K562 (cell line): ENCODE measurements around the gene TMCC2. TPM values are rescaled to one million over a fixed set of nuclear protein-coding genes. Genes with fewer than 3 reads are reported as not detected.

Experiments
- FUS ChIP-seq: fragments of 200-400 bp; formaldehyde crosslinking; optimal IDR thresholded peaks from 2 replicates; pipeline ENCODE3; 2017; ENCODE audit warnings: low read depth, low read length
- KLF1 ChIP-seq: fragments of 450-650 bp; IDR thresholded peaks from 2 replicates; pipeline ENCODE4 v1.6.1; 2016; ENCODE audit warnings: missing genetic modification characterization, missing compliant biosample characterization
- MCM2 ChIP-seq: fragments of 450-650 bp; IDR thresholded peaks from 2 replicates; pipeline ENCODE4 v1.6.1; 2017; ENCODE audit warnings: low read depth, mild to moderate bottlenecking
- MITF ChIP-seq: IDR thresholded peaks from 2 replicates; pipeline ENCODE4 v1.6.1; 2014; ENCODE audit warnings: antibody characterized with exemption
- MYNN ChIP-seq, 2 experiments: sonication (generic); formaldehyde crosslinking in 1 of 2; IDR thresholded peaks; 2 replicates each; pipeline versions ENCODE4 v1.5.0 to v1.6.1; 2016 to 2020; ENCODE audit warnings: antibody characterized with exemption in 1 of 2, missing genetic modification reagents in 1 of 2
- NRF1 ChIP-seq, 2 experiments: fragments of 450-650 bp; IDR thresholded peaks in 1 of 2; conservative IDR thresholded peaks in 1 of 2; 2 replicates each; pipeline ENCODE4 v1.6.1; 2014; ENCODE audit warnings: mild to moderate bottlenecking in 2 of 2
- ZNF347 ChIP-seq: fragments of 450-650 bp; formaldehyde crosslinking; IDR thresholded peaks from 2 replicates; pipeline ENCODE4 v1.4.0; 2020; ENCODE audit warnings: low read depth, mild to moderate bottlenecking, moderate library complexity
- polyA plus RNA-seq, 8 experiments: library from polyadenylated mRNA; depleted of rRNA in 4 of 8; stranded (reverse) in 5 of 8; unstranded in 3 of 8; fragments of >200 nt; fragmentation: Nextera tagmentation in 2 of 8; fragmentation: Illumina TruSeq in 1 of 8; extraction: Ambion mirVana in 2 of 8; extraction: Trizol in 1 of 8; gene quantifications; 2 replicates each; pipeline versions ENCODE4 v1.2.1 to v1.2.3, GENCODE V29; 2011 to 2014; ENCODE audit warnings: inconsistent platforms in 1 of 8, missing spikeins in 1 of 8
- total RNA-seq, 7 experiments: library from RNA; depleted of rRNA in 6 of 7; stranded (reverse); fragments of >200 nt in 6 of 7; fragmentation: Illumina TruSeq in 2 of 7; extraction: Trizol in 2 of 7; gene quantifications; 2 replicates each; pipeline versions ENCODE4 v1.2.1 to v1.2.3, GENCODE V29; 2011 to 2021; ENCODE audit warnings: low replicate concordance in 1 of 7
- TF ChIP-seq, protein P1 (sequence below): fragments of 200-600 bp; sonication (generic); IDR thresholded peaks from one replicate; pipeline ENCODE4 v1.6.1; 2012; ENCODE audit warnings: mild to moderate bottlenecking, low read depth, low read length, inconsistent platforms
- TF ChIP-seq, protein P2 (sequence below): fragments of 250-450 bp; sonication (Bioruptor Pico); IDR thresholded peaks from 2 replicates; pipeline ENCODE4 v1.5.0; 2020; ENCODE audit warnings: mild to moderate bottlenecking

TMCC2 gene
- total and polyA plus RNA-seq, 9 of the 15 experiments (the other 6 are each of a cell fraction or from before 2014, with no cell fraction given), result 0.06 to 1.8 (median 0.98) TPM

- TF ChIP-seq ZNF347 (CRISPR knock-in tag), result no peak
- TF ChIP-seq MITF, result no peak
- no peak for TF ChIP-seq KLF1
- TF ChIP-seq, protein P1, sequence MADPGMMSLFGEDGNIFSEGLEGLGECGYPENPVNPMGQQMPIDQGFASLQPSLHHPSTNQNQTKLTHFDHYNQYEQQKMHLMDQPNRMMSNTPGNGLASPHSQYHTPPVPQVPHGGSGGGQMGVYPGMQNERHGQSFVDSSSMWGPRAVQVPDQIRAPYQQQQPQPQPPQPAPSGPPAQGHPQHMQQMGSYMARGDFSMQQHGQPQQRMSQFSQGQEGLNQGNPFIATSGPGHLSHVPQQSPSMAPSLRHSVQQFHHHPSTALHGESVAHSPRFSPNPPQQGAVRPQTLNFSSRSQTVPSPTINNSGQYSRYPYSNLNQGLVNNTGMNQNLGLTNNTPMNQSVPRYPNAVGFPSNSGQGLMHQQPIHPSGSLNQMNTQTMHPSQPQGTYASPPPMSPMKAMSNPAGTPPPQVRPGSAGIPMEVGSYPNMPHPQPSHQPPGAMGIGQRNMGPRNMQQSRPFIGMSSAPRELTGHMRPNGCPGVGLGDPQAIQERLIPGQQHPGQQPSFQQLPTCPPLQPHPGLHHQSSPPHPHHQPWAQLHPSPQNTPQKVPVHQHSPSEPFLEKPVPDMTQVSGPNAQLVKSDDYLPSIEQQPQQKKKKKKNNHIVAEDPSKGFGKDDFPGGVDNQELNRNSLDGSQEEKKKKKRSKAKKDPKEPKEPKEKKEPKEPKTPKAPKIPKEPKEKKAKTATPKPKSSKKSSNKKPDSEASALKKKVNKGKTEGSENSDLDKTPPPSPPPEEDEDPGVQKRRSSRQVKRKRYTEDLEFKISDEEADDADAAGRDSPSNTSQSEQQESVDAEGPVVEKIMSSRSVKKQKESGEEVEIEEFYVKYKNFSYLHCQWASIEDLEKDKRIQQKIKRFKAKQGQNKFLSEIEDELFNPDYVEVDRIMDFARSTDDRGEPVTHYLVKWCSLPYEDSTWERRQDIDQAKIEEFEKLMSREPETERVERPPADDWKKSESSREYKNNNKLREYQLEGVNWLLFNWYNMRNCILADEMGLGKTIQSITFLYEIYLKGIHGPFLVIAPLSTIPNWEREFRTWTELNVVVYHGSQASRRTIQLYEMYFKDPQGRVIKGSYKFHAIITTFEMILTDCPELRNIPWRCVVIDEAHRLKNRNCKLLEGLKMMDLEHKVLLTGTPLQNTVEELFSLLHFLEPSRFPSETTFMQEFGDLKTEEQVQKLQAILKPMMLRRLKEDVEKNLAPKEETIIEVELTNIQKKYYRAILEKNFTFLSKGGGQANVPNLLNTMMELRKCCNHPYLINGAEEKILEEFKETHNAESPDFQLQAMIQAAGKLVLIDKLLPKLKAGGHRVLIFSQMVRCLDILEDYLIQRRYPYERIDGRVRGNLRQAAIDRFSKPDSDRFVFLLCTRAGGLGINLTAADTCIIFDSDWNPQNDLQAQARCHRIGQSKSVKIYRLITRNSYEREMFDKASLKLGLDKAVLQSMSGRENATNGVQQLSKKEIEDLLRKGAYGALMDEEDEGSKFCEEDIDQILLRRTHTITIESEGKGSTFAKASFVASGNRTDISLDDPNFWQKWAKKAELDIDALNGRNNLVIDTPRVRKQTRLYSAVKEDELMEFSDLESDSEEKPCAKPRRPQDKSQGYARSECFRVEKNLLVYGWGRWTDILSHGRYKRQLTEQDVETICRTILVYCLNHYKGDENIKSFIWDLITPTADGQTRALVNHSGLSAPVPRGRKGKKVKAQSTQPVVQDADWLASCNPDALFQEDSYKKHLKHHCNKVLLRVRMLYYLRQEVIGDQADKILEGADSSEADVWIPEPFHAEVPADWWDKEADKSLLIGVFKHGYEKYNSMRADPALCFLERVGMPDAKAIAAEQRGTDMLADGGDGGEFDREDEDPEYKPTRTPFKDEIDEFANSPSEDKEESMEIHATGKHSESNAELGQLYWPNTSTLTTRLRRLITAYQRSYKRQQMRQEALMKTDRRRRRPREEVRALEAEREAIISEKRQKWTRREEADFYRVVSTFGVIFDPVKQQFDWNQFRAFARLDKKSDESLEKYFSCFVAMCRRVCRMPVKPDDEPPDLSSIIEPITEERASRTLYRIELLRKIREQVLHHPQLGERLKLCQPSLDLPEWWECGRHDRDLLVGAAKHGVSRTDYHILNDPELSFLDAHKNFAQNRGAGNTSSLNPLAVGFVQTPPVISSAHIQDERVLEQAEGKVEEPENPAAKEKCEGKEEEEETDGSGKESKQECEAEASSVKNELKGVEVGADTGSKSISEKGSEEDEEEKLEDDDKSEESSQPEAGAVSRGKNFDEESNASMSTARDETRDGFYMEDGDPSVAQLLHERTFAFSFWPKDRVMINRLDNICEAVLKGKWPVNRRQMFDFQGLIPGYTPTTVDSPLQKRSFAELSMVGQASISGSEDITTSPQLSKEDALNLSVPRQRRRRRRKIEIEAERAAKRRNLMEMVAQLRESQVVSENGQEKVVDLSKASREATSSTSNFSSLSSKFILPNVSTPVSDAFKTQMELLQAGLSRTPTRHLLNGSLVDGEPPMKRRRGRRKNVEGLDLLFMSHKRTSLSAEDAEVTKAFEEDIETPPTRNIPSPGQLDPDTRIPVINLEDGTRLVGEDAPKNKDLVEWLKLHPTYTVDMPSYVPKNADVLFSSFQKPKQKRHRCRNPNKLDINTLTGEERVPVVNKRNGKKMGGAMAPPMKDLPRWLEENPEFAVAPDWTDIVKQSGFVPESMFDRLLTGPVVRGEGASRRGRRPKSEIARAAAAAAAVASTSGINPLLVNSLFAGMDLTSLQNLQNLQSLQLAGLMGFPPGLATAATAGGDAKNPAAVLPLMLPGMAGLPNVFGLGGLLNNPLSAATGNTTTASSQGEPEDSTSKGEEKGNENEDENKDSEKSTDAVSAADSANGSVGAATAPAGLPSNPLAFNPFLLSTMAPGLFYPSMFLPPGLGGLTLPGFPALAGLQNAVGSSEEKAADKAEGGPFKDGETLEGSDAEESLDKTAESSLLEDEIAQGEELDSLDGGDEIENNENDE, result no peak
- TF ChIP-seq MYNN (IDR thresholded peaks at IDR 0.05), result no peak
- TF ChIP-seq MYNN (CRISPR knock-in tag; IDR thresholded peaks at IDR 0.05), result no peak
- no peak for TF ChIP-seq FUS
- TF ChIP-seq NRF1 (conservative IDR thresholded peaks at IDR 0.05 in 1 of 2, IDR thresholded peaks at IDR 0.05 in 1 of 2), result peak; percentile 40 to 51; a peak in 2 of 4 replicates
- TF ChIP-seq, protein P2, sequence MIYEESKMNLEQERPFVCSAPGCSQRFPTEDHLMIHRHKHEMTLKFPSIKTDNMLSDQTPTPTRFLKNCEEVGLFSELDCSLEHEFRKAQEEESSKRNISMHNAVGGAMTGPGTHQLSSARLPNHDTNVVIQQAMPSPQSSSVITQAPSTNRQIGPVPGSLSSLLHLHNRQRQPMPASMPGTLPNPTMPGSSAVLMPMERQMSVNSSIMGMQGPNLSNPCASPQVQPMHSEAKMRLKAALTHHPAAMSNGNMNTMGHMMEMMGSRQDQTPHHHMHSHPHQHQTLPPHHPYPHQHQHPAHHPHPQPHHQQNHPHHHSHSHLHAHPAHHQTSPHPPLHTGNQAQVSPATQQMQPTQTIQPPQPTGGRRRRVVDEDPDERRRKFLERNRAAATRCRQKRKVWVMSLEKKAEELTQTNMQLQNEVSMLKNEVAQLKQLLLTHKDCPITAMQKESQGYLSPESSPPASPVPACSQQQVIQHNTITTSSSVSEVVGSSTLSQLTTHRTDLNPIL (CRISPR knock-in tag), result no peak
- no peak for TF ChIP-seq MCM2
Measured at GRCh38 chr1:205284420-205285144, 56.8 kb downstream of the TMCC2 start (continued).
